ENCODE measurements around the gene NCBP3. TPM values are rescaled to one million over a fixed set of nuclear protein-coding genes. Genes with fewer than 3 reads are reported as not detected.

Gene NCBP3
- total RNA-seq, 2 experiments from 2014 or later = 25.0 to 29.5 TPM

GRCh38 chr17:3886776-3887175, 40.7 kb upstream of the NCBP3 start:
- peaks cover 17% of the 10 kb centered on the region for H3K36me3 ChIP-seq (ENCODE audit: insufficient read depth, low read length)
- intact Hi-C loops (cut with DNase I, micrococcal nuclease) = no loop called here
- ChIA-PET POLR2A (no interaction called here), CTCF (no interaction called here)
- peak in 5 of 14 experiments; percentile 13 to 56 (median 52) for DNase-seq
- H3K27me3 ChIP-seq (ENCODE audit: control insufficient read depth in 1 of 2, insufficient read depth in 2 of 2, low read length in 2 of 2) = no peaks in the 10 kb centered on the region
- Mint-ChIP-seq H3K9me3 (no peaks in the 10 kb centered on the region), H3K4me3 (peak overlapping the region; percentile 54), H3K27ac (peak overlapping the region; percentile 85), H3K27me3 (no peaks in the 10 kb centered on the region), H3K4me1 (ENCODE audit: low read depth) (peaks cover 42% of the 10 kb centered on the region), H3K36me3 (ENCODE audit: low read depth) (peaks cover 6% of the 10 kb centered on the region)
- peak overlapping the region; percentile 29 for H3K4me3 ChIP-seq (ENCODE audit: low read length)
- H3K9me3 ChIP-seq (ENCODE audit: control insufficient read depth in 1 of 2, insufficient read depth in 1 of 2, low read length in 2 of 2) = peaks cover 0 to 3% of the 10 kb centered on the region in 2 experiments
- peak overlapping the region in 1 of 2 donors; percentile 60 for H3K27ac ChIP-seq (ENCODE audit: low read depth in 1 of 2, low read length in 2 of 2)
- TF ChIP-seq, protein P1, sequence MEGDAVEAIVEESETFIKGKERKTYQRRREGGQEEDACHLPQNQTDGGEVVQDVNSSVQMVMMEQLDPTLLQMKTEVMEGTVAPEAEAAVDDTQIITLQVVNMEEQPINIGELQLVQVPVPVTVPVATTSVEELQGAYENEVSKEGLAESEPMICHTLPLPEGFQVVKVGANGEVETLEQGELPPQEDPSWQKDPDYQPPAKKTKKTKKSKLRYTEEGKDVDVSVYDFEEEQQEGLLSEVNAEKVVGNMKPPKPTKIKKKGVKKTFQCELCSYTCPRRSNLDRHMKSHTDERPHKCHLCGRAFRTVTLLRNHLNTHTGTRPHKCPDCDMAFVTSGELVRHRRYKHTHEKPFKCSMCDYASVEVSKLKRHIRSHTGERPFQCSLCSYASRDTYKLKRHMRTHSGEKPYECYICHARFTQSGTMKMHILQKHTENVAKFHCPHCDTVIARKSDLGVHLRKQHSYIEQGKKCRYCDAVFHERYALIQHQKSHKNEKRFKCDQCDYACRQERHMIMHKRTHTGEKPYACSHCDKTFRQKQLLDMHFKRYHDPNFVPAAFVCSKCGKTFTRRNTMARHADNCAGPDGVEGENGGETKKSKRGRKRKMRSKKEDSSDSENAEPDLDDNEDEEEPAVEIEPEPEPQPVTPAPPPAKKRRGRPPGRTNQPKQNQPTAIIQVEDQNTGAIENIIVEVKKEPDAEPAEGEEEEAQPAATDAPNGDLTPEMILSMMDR (IDR thresholded peaks at IDR 0.05) = no peak
- peak; percentile 45 for ATAC-seq (ENCODE audit: poor library complexity)
- peaks cover 38% of the 10 kb centered on the region for H3K4me1 ChIP-seq (ENCODE audit: insufficient read depth, low read length)

DNA sequence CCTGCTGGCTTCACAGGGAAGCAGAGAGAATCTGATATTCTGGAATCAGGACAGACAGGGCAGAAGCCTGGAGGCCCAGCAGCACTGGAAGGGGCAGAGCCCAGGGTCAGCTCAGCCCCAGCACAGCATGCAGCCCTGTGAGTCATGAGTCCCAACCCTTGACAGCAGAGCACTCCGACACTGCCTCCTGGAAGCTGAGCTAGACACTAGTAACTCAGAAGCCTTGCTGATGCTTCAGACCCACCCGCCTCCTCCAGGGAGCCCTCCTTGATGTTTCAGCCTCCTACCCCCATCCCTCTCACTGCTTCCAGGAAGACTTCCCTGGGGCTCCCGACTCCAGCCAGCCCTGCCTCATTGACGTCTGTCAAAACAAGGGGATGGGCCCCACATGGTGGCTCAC, 39.9 kb upstream of the NCBP3 start:
- Mint-ChIP-seq H3K27ac (peak overlapping the region; percentile 85), H3K27me3 (no peaks in the 10 kb centered on the region), H3K4me1 (ENCODE audit: low read depth) (peaks cover 34% of the 10 kb centered on the region), H3K9me3 (no peaks in the 10 kb centered on the region), H3K4me3 (no peak overlapping the region), H3K36me3 (ENCODE audit: low read depth) (peaks cover 6% of the 10 kb centered on the region)
- TF ChIP-seq, protein P1 (IDR thresholded peaks at IDR 0.05) = no peak
- CTCF ChIA-PET = no interaction called here
- no peaks in the 10 kb centered on the region for H3K27me3 ChIP-seq (ENCODE audit: control insufficient read depth in 1 of 2, insufficient read depth in 2 of 2, low read length in 2 of 2)
- POLR2A ChIA-PET = no interaction called here
- peaks cover 0 to 3% of the 10 kb centered on the region in 2 experiments for H3K9me3 ChIP-seq (ENCODE audit: control insufficient read depth in 1 of 2, insufficient read depth in 1 of 2, low read length in 2 of 2)
- no peak for ATAC-seq (ENCODE audit: poor library complexity)
- H3K4me3 ChIP-seq (ENCODE audit: low read length) = no peak overlapping the region
- intact Hi-C loops (cut with DNase I, micrococcal nuclease) = no loop called here
- H3K27ac ChIP-seq (ENCODE audit: low read depth in 1 of 2, low read length in 2 of 2) = no peak overlapping the region
- peaks cover 32% of the 10 kb centered on the region for H3K4me1 ChIP-seq (ENCODE audit: insufficient read depth, low read length)
- no peak for DNase-seq
- peaks cover 17% of the 10 kb centered on the region for H3K36me3 ChIP-seq (ENCODE audit: insufficient read depth, low read length)

DNA sequence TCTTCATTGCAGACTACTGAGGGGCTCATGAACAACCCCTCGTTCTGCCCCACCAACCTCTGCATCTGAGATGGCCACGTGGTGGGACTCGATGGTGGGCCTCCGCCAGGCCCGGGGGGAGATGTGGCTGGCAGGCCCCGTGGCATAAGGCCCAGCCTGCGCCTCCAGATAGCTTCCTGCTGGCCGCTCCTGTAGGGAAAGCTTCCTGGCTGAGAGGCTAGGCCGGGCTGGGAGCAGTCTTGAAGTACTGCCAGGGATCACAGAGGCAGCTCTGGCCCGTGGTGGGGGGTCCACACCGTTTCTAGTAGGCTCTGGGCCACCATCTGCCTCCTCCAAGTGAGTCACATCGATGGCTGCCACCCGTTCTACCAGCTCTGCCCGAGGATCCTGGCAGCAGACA, 39.2 kb upstream of the NCBP3 start:
- DNase-seq = no peak
- TF ChIP-seq, protein P1 (IDR thresholded peaks at IDR 0.05) = no peak
- intact Hi-C loops (cut with DNase I, micrococcal nuclease) = no loop called here
- H3K27ac ChIP-seq (ENCODE audit: low read depth in 1 of 2, low read length in 2 of 2) = no peak overlapping the region
- no peaks in the 10 kb centered on the region for H3K27me3 ChIP-seq (ENCODE audit: control insufficient read depth in 1 of 2, insufficient read depth in 2 of 2, low read length in 2 of 2)
- Mint-ChIP-seq H3K27me3 (no peaks in the 10 kb centered on the region), H3K4me1 (ENCODE audit: low read depth) (peaks cover 28% of the 10 kb centered on the region), H3K9me3 (no peaks in the 10 kb centered on the region), H3K4me3 (no peak overlapping the region), H3K36me3 (ENCODE audit: low read depth) (peaks cover 6% of the 10 kb centered on the region), H3K27ac (no peak overlapping the region)
- no peak overlapping the region for H3K4me3 ChIP-seq (ENCODE audit: low read length)
- ChIA-PET CTCF (no interaction called here), POLR2A (no interaction called here)
- H3K36me3 ChIP-seq (ENCODE audit: insufficient read depth, low read length) = peaks cover 17% of the 10 kb centered on the region
- ATAC-seq (ENCODE audit: poor library complexity) = no peak
- peaks cover 0 to 3% of the 10 kb centered on the region in 2 experiments for H3K9me3 ChIP-seq (ENCODE audit: control insufficient read depth in 1 of 2, insufficient read depth in 1 of 2, low read length in 2 of 2)
- peaks cover 29% of the 10 kb centered on the region for H3K4me1 ChIP-seq (ENCODE audit: insufficient read depth, low read length)

Data from CD4-positive, alpha-beta T cell (primary cell).